Spleen (tissue), 7 donors: ENCODE data around the gene CRYAA.

Experiments used
- POLR2A ChIP-seq, 3 donors: fragments of 450-650 bp; IDR thresholded peaks; one replicate each; pipeline ENCODE4 v1.5.1; 2017; ENCODE audit warnings: antibody characterized with exemption in 3 of 3, mild to moderate bottlenecking in 1 of 3
- POLR2AphosphoS5 ChIP-seq, 3 donors: sonication (generic); formaldehyde crosslinking; IDR thresholded peaks; one replicate each; pipeline ENCODE4 v1.5.1; 2017; ENCODE audit warnings: antibody characterized with exemption in 3 of 3
- TF ChIP-seq, protein P1 (sequence below), 11 experiments: fragments of 200-600 bp in 7 of 11; fragments of 450-650 bp in 4 of 11; sonication (generic) in 4 of 11; IDR thresholded peaks in 8 of 11; conservative IDR thresholded peaks in 3 of 11; 1 replicate in 7 of 11; 2 replicates in 4 of 11; pipeline versions ENCODE4 v1.4.0 to v1.8.0; 2016 to 2021; ENCODE audit warnings: antibody characterized with exemption in 11 of 11, inconsistent platforms in 4 of 11, mild to moderate bottlenecking in 1 of 11
- donor health status: DM: no; HTN: no; CAD: no; lungs with moderate emphysema.
- donor health status: DM: no; HTN: no; CAD: no.
- donor health status: DM: no; HTN: no; CAD: no.

DNA sequence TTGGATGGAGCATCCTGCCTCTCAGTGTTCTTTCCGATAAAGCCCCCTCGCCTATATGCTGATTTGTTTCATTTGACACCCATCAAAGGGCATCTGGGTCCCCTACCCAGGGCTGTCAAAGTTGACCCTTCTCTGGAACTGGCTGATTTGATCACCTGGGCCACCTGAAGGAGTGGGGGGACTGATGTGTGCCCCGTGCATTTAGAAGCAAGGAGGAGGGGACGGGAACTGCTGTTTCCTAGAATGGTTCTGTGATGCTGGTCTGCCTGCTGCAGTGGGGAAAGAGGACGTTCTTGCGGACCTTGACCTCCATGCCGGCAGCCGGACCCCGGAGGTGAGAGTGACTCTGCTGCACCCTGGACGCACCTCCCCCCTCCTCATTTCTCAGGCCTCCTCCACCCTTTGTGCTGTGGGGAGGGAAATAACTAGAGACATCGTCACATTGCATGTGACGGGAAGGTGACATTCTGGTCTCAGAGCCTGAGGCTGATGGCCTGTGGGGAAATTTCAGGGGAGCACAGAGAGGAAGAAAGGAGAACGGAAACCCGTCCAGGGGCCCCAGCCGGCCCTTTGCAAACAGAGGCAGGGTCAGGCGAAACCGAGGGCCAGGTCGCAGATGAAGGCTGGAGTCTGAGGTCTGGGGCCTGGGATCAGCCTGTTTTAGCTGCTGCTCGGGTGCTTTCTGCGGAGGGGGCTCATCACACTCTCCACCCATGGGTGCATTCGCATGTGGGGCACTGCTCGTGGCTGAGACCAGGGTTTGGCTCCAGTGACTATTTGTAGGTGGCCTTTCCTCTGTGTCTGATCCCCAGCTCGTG is 25.7 kb downstream of the CRYAA start:
- TF ChIP-seq, protein P1, sequence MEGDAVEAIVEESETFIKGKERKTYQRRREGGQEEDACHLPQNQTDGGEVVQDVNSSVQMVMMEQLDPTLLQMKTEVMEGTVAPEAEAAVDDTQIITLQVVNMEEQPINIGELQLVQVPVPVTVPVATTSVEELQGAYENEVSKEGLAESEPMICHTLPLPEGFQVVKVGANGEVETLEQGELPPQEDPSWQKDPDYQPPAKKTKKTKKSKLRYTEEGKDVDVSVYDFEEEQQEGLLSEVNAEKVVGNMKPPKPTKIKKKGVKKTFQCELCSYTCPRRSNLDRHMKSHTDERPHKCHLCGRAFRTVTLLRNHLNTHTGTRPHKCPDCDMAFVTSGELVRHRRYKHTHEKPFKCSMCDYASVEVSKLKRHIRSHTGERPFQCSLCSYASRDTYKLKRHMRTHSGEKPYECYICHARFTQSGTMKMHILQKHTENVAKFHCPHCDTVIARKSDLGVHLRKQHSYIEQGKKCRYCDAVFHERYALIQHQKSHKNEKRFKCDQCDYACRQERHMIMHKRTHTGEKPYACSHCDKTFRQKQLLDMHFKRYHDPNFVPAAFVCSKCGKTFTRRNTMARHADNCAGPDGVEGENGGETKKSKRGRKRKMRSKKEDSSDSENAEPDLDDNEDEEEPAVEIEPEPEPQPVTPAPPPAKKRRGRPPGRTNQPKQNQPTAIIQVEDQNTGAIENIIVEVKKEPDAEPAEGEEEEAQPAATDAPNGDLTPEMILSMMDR (IDR thresholded peaks at IDR 0.05 in 8 of 11, conservative IDR thresholded peaks at IDR 0.05 in 3 of 11) = no peak
- TF ChIP-seq POLR2A (IDR thresholded peaks at IDR 0.05) = no peak
- no peak for TF ChIP-seq POLR2AphosphoS5 (IDR thresholded peaks at IDR 0.05)
